ENCODE measurements around the gene ACAA2. TPM values are rescaled to one million over a fixed set of nuclear protein-coding genes. Genes with fewer than 3 reads are reported as not detected.

ACAA2 gene
- total RNA-seq, 1 experiment from 2014 or later = 18.2 TPM

DNA sequence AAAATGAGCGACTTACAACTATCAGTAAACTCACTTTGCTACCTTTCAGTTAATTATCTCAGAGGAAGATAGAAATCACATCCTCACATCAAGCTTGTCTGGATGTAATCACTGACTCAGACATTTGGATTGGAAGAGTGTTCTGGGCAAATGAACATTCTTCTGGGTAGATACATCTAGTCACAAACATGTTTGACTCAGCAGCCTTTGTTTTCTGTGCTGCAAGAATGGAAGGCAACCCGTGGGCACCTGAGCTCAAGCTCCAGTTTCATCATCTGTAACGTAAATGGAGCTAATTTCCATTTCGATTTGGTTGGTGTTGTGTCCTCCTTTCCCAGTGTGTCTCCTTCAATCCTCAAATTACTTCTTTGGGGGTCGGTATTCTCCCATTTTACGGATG is 58.5 kb downstream of the ACAA2 start:
- Histone ChIP-seq H4K20me1 (ENCODE audit: insufficient read depth) (no peaks in the 10 kb centered on the region), H3K4me1 (ENCODE audit: control insufficient read depth in 1 of 2, insufficient read depth in 2 of 2, low read length in 2 of 2) (peaks cover 2 to 3% of the 10 kb centered on the region in 2 experiments; a peak in 1 of 4 replicates), H2AFZ (ENCODE audit: low read depth, low read length, poor library complexity, severe bottlenecking) (no peak overlapping the region), H3K4me3 (replicated peaks in 1 of 2; ENCODE audit: low read depth in 1 of 2, low read length in 2 of 2) (no peak overlapping the region), H3K9ac (ENCODE audit: low read length) (no peak overlapping the region), H3K9me2 (ENCODE audit: insufficient read depth) (no peaks in the 10 kb centered on the region), H3K27me3 (ENCODE audit: insufficient read depth, low read length) (no peaks in the 10 kb centered on the region; the same call in 1 of the 2 replicates), H3K4me2 (ENCODE audit: low read length) (no peak overlapping the region), H3K27ac (ENCODE audit: low read depth, low read length) (no peak overlapping the region), H3K79me2 (ENCODE audit: insufficient read depth, low read length) (no peaks in the 10 kb centered on the region), H3K36me3 (ENCODE audit: control insufficient read depth in 1 of 2, insufficient read depth in 2 of 2, low read length in 2 of 2) (no peaks in the 10 kb centered on the region), H3K9me3 (ENCODE audit: control insufficient read depth in 1 of 2, insufficient read depth in 1 of 2, low read depth in 1 of 2, low read length in 2 of 2) (no peaks in the 10 kb centered on the region)
- intact Hi-C loops (cut with micrococcal nuclease) = no loop called here
- ChIA-PET POLR2A (no interaction called here), RAD21 (ENCODE audit: low non-redundant PET in 1 of 2, low total read pairs in 2 of 2, uncharacterized antibody in 2 of 2, unreplicated experiment in 2 of 2) (no interaction called here), CTCF (no interaction called here)
- DNase-seq (ENCODE audit: low read depth, low spot score) = no peak
- TF ChIP-seq, protein P1, sequence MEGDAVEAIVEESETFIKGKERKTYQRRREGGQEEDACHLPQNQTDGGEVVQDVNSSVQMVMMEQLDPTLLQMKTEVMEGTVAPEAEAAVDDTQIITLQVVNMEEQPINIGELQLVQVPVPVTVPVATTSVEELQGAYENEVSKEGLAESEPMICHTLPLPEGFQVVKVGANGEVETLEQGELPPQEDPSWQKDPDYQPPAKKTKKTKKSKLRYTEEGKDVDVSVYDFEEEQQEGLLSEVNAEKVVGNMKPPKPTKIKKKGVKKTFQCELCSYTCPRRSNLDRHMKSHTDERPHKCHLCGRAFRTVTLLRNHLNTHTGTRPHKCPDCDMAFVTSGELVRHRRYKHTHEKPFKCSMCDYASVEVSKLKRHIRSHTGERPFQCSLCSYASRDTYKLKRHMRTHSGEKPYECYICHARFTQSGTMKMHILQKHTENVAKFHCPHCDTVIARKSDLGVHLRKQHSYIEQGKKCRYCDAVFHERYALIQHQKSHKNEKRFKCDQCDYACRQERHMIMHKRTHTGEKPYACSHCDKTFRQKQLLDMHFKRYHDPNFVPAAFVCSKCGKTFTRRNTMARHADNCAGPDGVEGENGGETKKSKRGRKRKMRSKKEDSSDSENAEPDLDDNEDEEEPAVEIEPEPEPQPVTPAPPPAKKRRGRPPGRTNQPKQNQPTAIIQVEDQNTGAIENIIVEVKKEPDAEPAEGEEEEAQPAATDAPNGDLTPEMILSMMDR (IDR thresholded peaks at IDR 0.05 in 2 of 3, conservative IDR thresholded peaks at IDR 0.05 in 1 of 3; ENCODE audit: borderline replicate concordance in 1 of 3, insufficient read depth in 1 of 3, low read depth in 2 of 3, low read length in 2 of 3) = no peak
- TF ChIP-seq, protein P2, sequence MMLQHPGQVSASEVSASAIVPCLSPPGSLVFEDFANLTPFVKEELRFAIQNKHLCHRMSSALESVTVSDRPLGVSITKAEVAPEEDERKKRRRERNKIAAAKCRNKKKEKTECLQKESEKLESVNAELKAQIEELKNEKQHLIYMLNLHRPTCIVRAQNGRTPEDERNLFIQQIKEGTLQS (IDR thresholded peaks at IDR 0.05) = no peak
- TF ChIP-seq POLR2AphosphoS5 (IDR thresholded peaks at IDR 0.05; ENCODE audit: low read depth, low read length) = no peak
- TF ChIP-seq, protein P3, sequence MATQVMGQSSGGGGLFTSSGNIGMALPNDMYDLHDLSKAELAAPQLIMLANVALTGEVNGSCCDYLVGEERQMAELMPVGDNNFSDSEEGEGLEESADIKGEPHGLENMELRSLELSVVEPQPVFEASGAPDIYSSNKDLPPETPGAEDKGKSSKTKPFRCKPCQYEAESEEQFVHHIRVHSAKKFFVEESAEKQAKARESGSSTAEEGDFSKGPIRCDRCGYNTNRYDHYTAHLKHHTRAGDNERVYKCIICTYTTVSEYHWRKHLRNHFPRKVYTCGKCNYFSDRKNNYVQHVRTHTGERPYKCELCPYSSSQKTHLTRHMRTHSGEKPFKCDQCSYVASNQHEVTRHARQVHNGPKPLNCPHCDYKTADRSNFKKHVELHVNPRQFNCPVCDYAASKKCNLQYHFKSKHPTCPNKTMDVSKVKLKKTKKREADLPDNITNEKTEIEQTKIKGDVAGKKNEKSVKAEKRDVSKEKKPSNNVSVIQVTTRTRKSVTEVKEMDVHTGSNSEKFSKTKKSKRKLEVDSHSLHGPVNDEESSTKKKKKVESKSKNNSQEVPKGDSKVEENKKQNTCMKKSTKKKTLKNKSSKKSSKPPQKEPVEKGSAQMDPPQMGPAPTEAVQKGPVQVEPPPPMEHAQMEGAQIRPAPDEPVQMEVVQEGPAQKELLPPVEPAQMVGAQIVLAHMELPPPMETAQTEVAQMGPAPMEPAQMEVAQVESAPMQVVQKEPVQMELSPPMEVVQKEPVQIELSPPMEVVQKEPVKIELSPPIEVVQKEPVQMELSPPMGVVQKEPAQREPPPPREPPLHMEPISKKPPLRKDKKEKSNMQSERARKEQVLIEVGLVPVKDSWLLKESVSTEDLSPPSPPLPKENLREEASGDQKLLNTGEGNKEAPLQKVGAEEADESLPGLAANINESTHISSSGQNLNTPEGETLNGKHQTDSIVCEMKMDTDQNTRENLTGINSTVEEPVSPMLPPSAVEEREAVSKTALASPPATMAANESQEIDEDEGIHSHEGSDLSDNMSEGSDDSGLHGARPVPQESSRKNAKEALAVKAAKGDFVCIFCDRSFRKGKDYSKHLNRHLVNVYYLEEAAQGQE (IDR thresholded peaks at IDR 0.05; ENCODE audit: low read depth) = no peak
- TF ChIP-seq SP1 (IDR thresholded peaks at IDR 0.05; ENCODE audit: low read depth) = no peak
- TF ChIP-seq TCF7L2 (IDR thresholded peaks at IDR 0.05; ENCODE audit: borderline replicate concordance, extremely low read depth, insufficient read depth, insufficient read length) = no peak
- TF ChIP-seq SIN3A (IDR thresholded peaks at IDR 0.05; ENCODE audit: low read depth) = no peak
- BruUV-seq (replicated peaks) = no TSS peak
- ATAC-seq = no peak
